HEK293 (cell line): ENCODE data around the gene CIC.

Source experiments
- INSM2 ChIP-seq: fragments of 450-650 bp; formaldehyde crosslinking; IDR thresholded peaks from 2 replicates; pipeline ENCODE4 v1.5.1; 2016; ENCODE audit warnings: missing biosample characterization, missing genetic modification characterization
- KLF16 ChIP-seq: fragments of 450-650 bp; formaldehyde crosslinking; IDR thresholded peaks from 2 replicates; pipeline ENCODE4 v1.5.1; 2017; ENCODE audit warnings: missing biosample characterization, missing genetic modification characterization
- KLF7 ChIP-seq: fragments of 450-650 bp; formaldehyde crosslinking; IDR thresholded peaks from 2 replicates; pipeline ENCODE4 v1.5.1; 2016; ENCODE audit warnings: missing biosample characterization, missing genetic modification characterization, borderline replicate concordance
- KLF9 ChIP-seq: fragments of 450-650 bp; formaldehyde crosslinking; IDR thresholded peaks from 2 replicates; pipeline ENCODE4 v1.5.1; 2016; ENCODE audit warnings: missing biosample characterization, missing genetic modification characterization, low read depth
- OVOL3 ChIP-seq: fragments of 450-650 bp; formaldehyde crosslinking; IDR thresholded peaks from 2 replicates; pipeline ENCODE4 v1.5.1; 2016; ENCODE audit warnings: missing biosample characterization, missing genetic modification characterization
- RBAK ChIP-seq: fragments of 450-650 bp; formaldehyde crosslinking; IDR thresholded peaks from 2 replicates; pipeline ENCODE4 v1.5.1; 2016; ENCODE audit warnings: missing biosample characterization, missing genetic modification characterization
- REST ChIP-seq: fragments of 450-650 bp; formaldehyde crosslinking; IDR thresholded peaks from 2 replicates; pipeline ENCODE4 v1.5.1; 2016; ENCODE audit warnings: missing biosample characterization, missing genetic modification characterization
- SALL2 ChIP-seq: fragments of 450-650 bp; formaldehyde crosslinking; IDR thresholded peaks from 2 replicates; pipeline ENCODE4 v1.5.0; 2017; ENCODE audit warnings: missing biosample characterization, mild to moderate bottlenecking, missing genetic modification characterization, borderline replicate concordance
- YY2 ChIP-seq: fragments of 450-650 bp; formaldehyde crosslinking; IDR thresholded peaks from 2 replicates; pipeline ENCODE4 v1.5.1; 2016; ENCODE audit warnings: missing biosample characterization, missing genetic modification characterization
- ZBTB1 ChIP-seq: fragments of 450-650 bp; formaldehyde crosslinking; IDR thresholded peaks from 2 replicates; pipeline ENCODE4 v1.5.1; 2016; ENCODE audit warnings: missing biosample characterization, missing genetic modification characterization
- ZBTB10 ChIP-seq: fragments of 450-650 bp; formaldehyde crosslinking; IDR thresholded peaks from 2 replicates; pipeline ENCODE4 v1.5.1; 2016; ENCODE audit warnings: missing biosample characterization, missing genetic modification characterization
- ZBTB26 ChIP-seq: fragments of 450-650 bp; formaldehyde crosslinking; optimal IDR thresholded peaks from 2 replicates; pipeline ENCODE3; 2016; ENCODE audit warnings: missing biosample characterization, mild to moderate bottlenecking, missing genetic modification characterization
- ZBTB7A ChIP-seq: fragments of 450-650 bp; formaldehyde crosslinking; IDR thresholded peaks from 2 replicates; pipeline ENCODE4 v1.5.1; 2016; ENCODE audit warnings: low read depth, missing biosample characterization, missing genetic modification characterization
- ZNF114 ChIP-seq: fragments of 450-650 bp; formaldehyde crosslinking; IDR thresholded peaks from 2 replicates; pipeline ENCODE4 v1.5.0; 2017; ENCODE audit warnings: missing biosample characterization, missing genetic modification characterization
- ZNF202 ChIP-seq: fragments of 450-650 bp; formaldehyde crosslinking; IDR thresholded peaks from 2 replicates; pipeline ENCODE4 v1.5.1; 2016; ENCODE audit warnings: missing biosample characterization, missing genetic modification characterization, borderline replicate concordance
- ZNF223 ChIP-seq: fragments of 450-650 bp; formaldehyde crosslinking; IDR thresholded peaks from 2 replicates; pipeline ENCODE4 v1.5.1; 2016; ENCODE audit warnings: missing biosample characterization, missing genetic modification characterization
- ZNF292 ChIP-seq: fragments of 450-650 bp; formaldehyde crosslinking; IDR thresholded peaks from 2 replicates; pipeline ENCODE4 v1.5.1; 2016; ENCODE audit warnings: low read depth, missing biosample characterization, missing genetic modification characterization, borderline replicate concordance
- ZNF311 ChIP-seq: fragments of 450-650 bp; formaldehyde crosslinking; IDR thresholded peaks from 2 replicates; pipeline ENCODE4 v1.5.1; 2017; ENCODE audit warnings: missing biosample characterization, missing genetic modification characterization, borderline replicate concordance
- ZNF335 ChIP-seq: fragments of 450-650 bp; formaldehyde crosslinking; conservative IDR thresholded peaks from 2 replicates; pipeline ENCODE4 v1.5.1; 2016; ENCODE audit warnings: missing biosample characterization, missing genetic modification characterization
- ZNF513 ChIP-seq: fragments of 450-650 bp; IDR thresholded peaks from 2 replicates; pipeline ENCODE4 v1.5.1; 2018; ENCODE audit warnings: missing biosample characterization, missing genetic modification characterization
- ZNF585B ChIP-seq: fragments of 450-650 bp; formaldehyde crosslinking; IDR thresholded peaks from 2 replicates; pipeline ENCODE4 v1.5.1; 2016; ENCODE audit warnings: missing biosample characterization, missing genetic modification characterization
- ZNF639 ChIP-seq: fragments of 450-650 bp; formaldehyde crosslinking; IDR thresholded peaks from 2 replicates; pipeline ENCODE4 v1.5.1; 2016; ENCODE audit warnings: missing biosample characterization, missing genetic modification characterization
- ZNF677 ChIP-seq: fragments of 450-650 bp; IDR thresholded peaks from 2 replicates; pipeline ENCODE4 v1.5.0; 2018; ENCODE audit warnings: missing biosample characterization, mild to moderate bottlenecking, missing genetic modification characterization, moderate library complexity
- ZNF792 ChIP-seq: fragments of 450-650 bp; formaldehyde crosslinking; IDR thresholded peaks from 2 replicates; pipeline ENCODE4 v1.5.1; 2016; ENCODE audit warnings: missing biosample characterization, missing genetic modification characterization
- ZNF843 ChIP-seq: fragments of 450-650 bp; formaldehyde crosslinking; IDR thresholded peaks from 2 replicates; pipeline ENCODE4 v1.5.1; 2016; ENCODE audit warnings: missing biosample characterization, missing genetic modification characterization
- ZSCAN30 ChIP-seq: fragments of 450-650 bp; IDR thresholded peaks from 2 replicates; pipeline ENCODE4 v1.5.1; 2018; ENCODE audit warnings: missing biosample characterization, mild to moderate bottlenecking, missing genetic modification characterization, moderate library complexity

The CIC gene

GRCh38 chr19:42279902-42280814, 11.1 kb downstream of the CIC start (continued):
- TF ChIP-seq ZBTB26 (tag by site-specific recombination) (peak; percentile 93), KLF16 (tag by site-specific recombination) (peak; percentile 89), ZBTB1 (tag by site-specific recombination) (no peak), ZNF223 (peak; percentile 53; the same call in 1 of the 2 replicates), ZNF639 (tag by site-specific recombination) (peak; percentile 65; the same call in 1 of the 2 replicates), ZNF292 (tag by site-specific recombination) (no peak), SALL2 (tag by site-specific recombination) (peak; percentile 83; the same call in 1 of the 2 replicates), KLF9 (tag by site-specific recombination) (peak; percentile 77; the same call in 1 of the 2 replicates), ZNF513 (no peak; the same call in 1 of the 2 replicates), OVOL3 (no peak), ZNF311 (no peak), KLF7 (tag by site-specific recombination) (peak; percentile 98), ZBTB10 (tag by site-specific recombination) (peak; percentile 100), ZNF792 (tag by site-specific recombination) (no peak), ZNF677 (tag by site-specific recombination) (no peak), ZNF335 (tag by site-specific recombination) (peak; percentile 87), ZSCAN30 (tag by site-specific recombination) (peak; percentile 82), ZNF202 (tag by site-specific recombination) (no peak), ZBTB7A (tag by site-specific recombination) (peak; percentile 96; the same call in 1 of the 2 replicates), ZNF114 (tag by site-specific recombination) (no peak), REST (tag by site-specific recombination) (0 out of 2 replicates have a peak, but pooled peaks have one; percentile 2), RBAK (tag by site-specific recombination) (no peak), YY2 (tag by site-specific recombination) (0 out of 2 replicates have a peak, but pooled peaks have one; percentile 24), INSM2 (tag by site-specific recombination) (peak; percentile 6; the same call in 1 of the 2 replicates), ZNF843 (tag by site-specific recombination) (peak; percentile 68), ZNF585B (no peak)
